IMR-90 (cell line): ENCODE results near the gene FST. TPM values are rescaled to one million over a fixed set of nuclear protein-coding genes. Genes with fewer than 3 reads are reported as not detected.
A peak's percentile ranks its signal among the peaks of the same experiment; 100 is the strongest.

Experiments
- BHLHE40 ChIP-seq: fragments of 150-350 bp; IDR thresholded peaks from 2 replicates; pipeline ENCODE4 v1.6.1; 2016; ENCODE audit warnings: mild to moderate bottlenecking, low read depth, low read length
- CEBPB ChIP-seq: IDR thresholded peaks from 2 replicates; pipeline ENCODE4 v1.6.1; 2012; ENCODE audit warnings: low read depth, low read length, improper control_type of control experiment
- CHD1 ChIP-seq: IDR thresholded peaks from 2 replicates; pipeline ENCODE4 v1.6.1; 2012; ENCODE audit warnings: low read depth, low read length, improper control_type of control experiment
- CTCF ChIP-seq: conservative IDR thresholded peaks from 2 replicates; pipeline ENCODE4 v1.5.1; 2012; ENCODE audit warnings: mild to moderate bottlenecking, low read depth, low read length, improper control_type of control experiment
- FOS ChIP-seq: fragments of 150-350 bp; IDR thresholded peaks from 2 replicates; pipeline ENCODE4 v1.6.1; 2016; ENCODE audit warnings: low read depth, low read length
- polyA plus RNA-seq, 3 experiments: library from polyadenylated mRNA; depleted of rRNA; stranded (reverse); fragments of >200 nt; gene quantifications; 2 replicates each; pipeline ENCODE4 v1.2.3, GENCODE V29; 2012; ENCODE audit warnings: low replicate concordance in 1 of 3
- total RNA-seq: library from RNA; depleted of rRNA; stranded (reverse); fragments of >200 nt; gene quantifications from 2 replicates; pipeline ENCODE4 v1.2.3, GENCODE V29; 2012

FST gene
- total and polyA plus RNA-seq, 2 of the 4 experiments (the other 2 are of a cell fraction), result 141 to 195 TPM

DNA sequence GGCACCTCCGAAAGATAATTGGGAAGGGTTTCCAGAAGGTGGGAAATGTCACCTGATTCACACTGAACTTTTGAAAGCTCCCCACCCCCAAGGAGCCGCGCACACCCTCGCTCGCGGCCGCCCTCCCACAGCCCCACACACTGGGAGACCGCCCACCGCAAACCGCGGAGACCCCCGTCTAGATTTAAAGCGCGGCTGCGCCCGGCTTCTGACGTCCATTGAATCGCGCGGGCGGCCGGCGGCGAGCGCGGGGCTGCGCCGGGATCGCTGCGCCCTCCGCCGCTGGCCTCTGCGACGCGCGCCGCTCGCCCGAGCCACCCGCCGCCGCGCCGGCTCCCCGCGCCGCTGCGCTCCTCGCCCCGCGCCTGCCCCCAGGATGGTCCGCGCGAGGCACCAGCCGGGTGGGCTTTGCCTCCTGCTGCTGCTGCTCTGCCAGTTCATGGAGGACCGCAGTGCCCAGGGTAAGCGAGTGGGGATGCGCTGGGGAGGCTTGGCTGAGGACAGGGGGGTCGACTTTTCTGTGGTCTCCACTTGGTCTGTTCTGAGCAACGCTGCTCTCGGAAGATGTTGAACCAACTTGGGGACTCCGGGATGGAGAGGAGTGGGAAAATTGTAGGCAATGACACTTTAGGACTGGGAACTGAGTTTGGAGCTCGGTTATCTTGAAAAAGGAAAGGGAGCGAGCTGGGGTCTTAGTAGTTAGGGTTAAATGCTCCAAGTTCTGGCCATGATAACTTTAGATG lies at the start of gene FST (continued):
- TF ChIP-seq CHD1, result peak; percentile 77; the same call in 1 of the 2 replicates
- TF ChIP-seq CTCF, result no peak
- no peak for TF ChIP-seq FOS
- no peak for TF ChIP-seq CEBPB
- TF ChIP-seq BHLHE40, result no peak
